ENCODE results near the gene NOSTRIN.

Gene NOSTRIN

DNA sequence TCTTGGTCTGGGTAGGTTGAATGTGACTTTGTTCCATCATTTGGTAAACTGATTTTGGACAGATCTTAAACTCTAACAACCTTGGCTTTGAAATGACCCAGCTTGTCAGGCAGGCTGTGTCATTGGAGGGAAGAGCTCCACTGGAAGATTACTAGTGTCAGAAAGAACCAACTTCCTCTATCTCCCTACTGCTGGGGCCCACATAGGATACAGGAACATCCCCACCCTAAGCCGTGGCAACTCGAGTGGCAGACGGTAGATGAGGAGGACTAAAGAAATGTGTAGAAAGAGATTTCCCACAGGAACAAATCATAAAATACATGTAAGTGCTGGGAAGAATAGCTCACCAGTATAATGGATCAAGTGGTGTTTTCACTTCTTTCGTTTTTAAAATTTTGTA, 94.3 kb downstream of the NOSTRIN start:
- Histone ChIP-seq H3K4me3 (ENCODE audit: low read depth, low read length) (no peak overlapping the region), H3K9me3 (ENCODE audit: control insufficient read depth, insufficient read depth, low read depth, low read length) (no peaks in the 10 kb centered on the region), H3K4me1 (ENCODE audit: control insufficient read depth, insufficient read depth, low read length) (no peaks in the 10 kb centered on the region), H3K27ac (ENCODE audit: extremely low read depth, low read depth, low read length) (no peak overlapping the region), H3K36me3 (ENCODE audit: control insufficient read depth in 2 of 2, insufficient read depth in 1 of 2, low read length in 2 of 2) (no peaks in the 10 kb centered on the region)
- ChIA-PET CTCF (no interaction called here), POLR2A (no interaction called here)
- TF ChIP-seq, protein P1, sequence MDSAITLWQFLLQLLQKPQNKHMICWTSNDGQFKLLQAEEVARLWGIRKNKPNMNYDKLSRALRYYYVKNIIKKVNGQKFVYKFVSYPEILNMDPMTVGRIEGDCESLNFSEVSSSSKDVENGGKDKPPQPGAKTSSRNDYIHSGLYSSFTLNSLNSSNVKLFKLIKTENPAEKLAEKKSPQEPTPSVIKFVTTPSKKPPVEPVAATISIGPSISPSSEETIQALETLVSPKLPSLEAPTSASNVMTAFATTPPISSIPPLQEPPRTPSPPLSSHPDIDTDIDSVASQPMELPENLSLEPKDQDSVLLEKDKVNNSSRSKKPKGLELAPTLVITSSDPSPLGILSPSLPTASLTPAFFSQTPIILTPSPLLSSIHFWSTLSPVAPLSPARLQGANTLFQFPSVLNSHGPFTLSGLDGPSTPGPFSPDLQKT (IDR thresholded peaks at IDR 0.05; ENCODE audit: borderline replicate concordance, low read depth, low read length) = no peak

DNA sequence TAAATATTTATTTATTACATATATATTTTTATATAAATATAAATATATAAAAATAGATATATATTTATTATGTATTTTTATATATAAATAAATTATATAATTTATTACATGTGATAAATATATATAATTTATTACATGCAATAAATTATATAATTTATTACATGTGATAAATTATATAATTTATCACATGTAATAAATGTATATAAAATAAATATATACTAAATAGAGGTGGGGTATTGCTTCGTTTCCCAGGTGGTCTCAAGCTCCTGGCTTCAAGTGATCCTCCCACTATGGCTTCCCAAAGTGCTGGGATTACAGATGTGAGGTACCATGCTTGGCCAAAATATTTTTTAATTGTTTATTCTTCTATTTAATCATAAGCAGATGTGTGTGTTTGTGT, 95.0 kb downstream of the NOSTRIN start:
- no peaks in the 10 kb centered on the region for H3K36me3 ChIP-seq (ENCODE audit: control insufficient read depth in 2 of 2, insufficient read depth in 1 of 2, low read length in 2 of 2)
- H3K9me3 ChIP-seq (ENCODE audit: control insufficient read depth, insufficient read depth, low read depth, low read length) = no peaks in the 10 kb centered on the region
- H3K4me1 ChIP-seq (ENCODE audit: control insufficient read depth, insufficient read depth, low read length) = no peaks in the 10 kb centered on the region
- CTCF ChIA-PET = no interaction called here
- POLR2A ChIA-PET = no interaction called here
- H3K27ac ChIP-seq (ENCODE audit: extremely low read depth, low read depth, low read length) = no peak overlapping the region
- no peak for TF ChIP-seq ZNF146 (tag by site-specific recombination; IDR thresholded peaks at IDR 0.05)
- no peak for TF ChIP-seq KLF8 (tag by site-specific recombination; IDR thresholded peaks at IDR 0.05)
- no peak for TF ChIP-seq ZNF626 (tag by site-specific recombination; IDR thresholded peaks at IDR 0.05)
- no peak for TF ChIP-seq ZNF274 (IDR thresholded peaks at IDR 0.05; ENCODE audit: low read length)
- TF ChIP-seq ZNF274 (tag by site-specific recombination; IDR thresholded peaks at IDR 0.05; ENCODE audit: borderline replicate concordance) = no peak
- TF ChIP-seq ZNF521 (tag by site-specific recombination; IDR thresholded peaks at IDR 0.05) = no peak
- TF ChIP-seq ZNF639 (tag by site-specific recombination; IDR thresholded peaks at IDR 0.05) = no peak
- no peak for TF ChIP-seq ZNF175 (tag by site-specific recombination; IDR thresholded peaks at IDR 0.05)
- TF ChIP-seq ZNF670 (tag by site-specific recombination; IDR thresholded peaks at IDR 0.05; ENCODE audit: low read depth) = no peak
- TF ChIP-seq ZNF701 (tag by site-specific recombination; IDR thresholded peaks at IDR 0.05) = no peak
- TF ChIP-seq ZFP3 (tag by site-specific recombination; IDR thresholded peaks at IDR 0.05; ENCODE audit: low read depth) = no peak
- no peak for TF ChIP-seq ZBTB20 (tag by site-specific recombination; IDR thresholded peaks at IDR 0.05)
- TF ChIP-seq MZF1 (tag by site-specific recombination; IDR thresholded peaks at IDR 0.05; ENCODE audit: borderline replicate concordance) = no peak
- TF ChIP-seq FEZF1 (tag by site-specific recombination; IDR thresholded peaks at IDR 0.05) = no peak
- TF ChIP-seq ZBTB48 (tag by site-specific recombination; IDR thresholded peaks at IDR 0.05) = no peak
- H3K4me3 ChIP-seq (ENCODE audit: low read depth, low read length) = no peak overlapping the region

DNA sequence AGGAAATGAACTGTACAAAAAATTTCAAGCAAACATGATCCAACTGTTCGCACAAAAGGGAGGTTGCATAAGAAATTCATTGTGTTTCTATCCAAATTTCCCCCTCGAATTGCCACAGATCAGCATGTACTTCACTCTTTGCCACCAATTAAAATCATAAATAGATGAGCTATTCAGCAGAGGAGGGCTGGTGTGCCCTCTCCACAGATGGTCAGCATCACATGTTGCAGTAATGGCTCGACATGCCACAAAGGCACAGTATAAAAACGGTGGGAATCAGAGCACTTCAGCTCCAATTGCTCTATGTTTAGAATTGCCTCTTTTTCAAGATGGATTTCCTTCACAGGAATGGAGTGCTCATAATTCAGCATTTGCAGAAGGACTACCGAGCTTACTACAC, 98.6 kb downstream of the NOSTRIN start, which contains the start of gene G6PC2:
Gene G6PC2 (plus strand): TSS at position 289 of the 400 bp plus-strand sequence. CDS start 41 bp downstream, at position 330.
- Histone ChIP-seq H3K9me3 (ENCODE audit: control insufficient read depth, insufficient read depth, low read depth, low read length) (no peaks in the 10 kb centered on the region), H3K4me3 (ENCODE audit: low read depth, low read length) (no peak within 1 kb of the TSS), H3K27ac (ENCODE audit: extremely low read depth, low read depth, low read length) (no peak within 1 kb of the TSS), H3K4me1 (ENCODE audit: control insufficient read depth, insufficient read depth, low read length) (no peaks in the 10 kb centered on the region), H3K36me3 (ENCODE audit: control insufficient read depth in 2 of 2, insufficient read depth in 1 of 2, low read length in 2 of 2) (no peaks in the 10 kb centered on the region)
- POLR2A ChIA-PET = no interaction called here
- CTCF ChIA-PET = no interaction called here
- TF ChIP-seq ZBTB8A (tag by site-specific recombination; IDR thresholded peaks at IDR 0.05) (no peak), ZNF521 (tag by site-specific recombination; IDR thresholded peaks at IDR 0.05) (no peak), YY2 (tag by site-specific recombination; IDR thresholded peaks at IDR 0.05) (no peak), ZNF324 (tag by site-specific recombination; IDR thresholded peaks at IDR 0.05) (no peak), ZNF175 (tag by site-specific recombination; IDR thresholded peaks at IDR 0.05) (no peak), ZNF624 (tag by site-specific recombination; IDR thresholded peaks at IDR 0.05) (no peak), KLF9 (tag by site-specific recombination; IDR thresholded peaks at IDR 0.05; ENCODE audit: low read depth) (no peak), ZNF426 (tag by site-specific recombination; IDR thresholded peaks at IDR 0.05) (no peak), ZNF768 (tag by site-specific recombination; IDR thresholded peaks at IDR 0.05) (no peak)
- TF ChIP-seq, protein P2, sequence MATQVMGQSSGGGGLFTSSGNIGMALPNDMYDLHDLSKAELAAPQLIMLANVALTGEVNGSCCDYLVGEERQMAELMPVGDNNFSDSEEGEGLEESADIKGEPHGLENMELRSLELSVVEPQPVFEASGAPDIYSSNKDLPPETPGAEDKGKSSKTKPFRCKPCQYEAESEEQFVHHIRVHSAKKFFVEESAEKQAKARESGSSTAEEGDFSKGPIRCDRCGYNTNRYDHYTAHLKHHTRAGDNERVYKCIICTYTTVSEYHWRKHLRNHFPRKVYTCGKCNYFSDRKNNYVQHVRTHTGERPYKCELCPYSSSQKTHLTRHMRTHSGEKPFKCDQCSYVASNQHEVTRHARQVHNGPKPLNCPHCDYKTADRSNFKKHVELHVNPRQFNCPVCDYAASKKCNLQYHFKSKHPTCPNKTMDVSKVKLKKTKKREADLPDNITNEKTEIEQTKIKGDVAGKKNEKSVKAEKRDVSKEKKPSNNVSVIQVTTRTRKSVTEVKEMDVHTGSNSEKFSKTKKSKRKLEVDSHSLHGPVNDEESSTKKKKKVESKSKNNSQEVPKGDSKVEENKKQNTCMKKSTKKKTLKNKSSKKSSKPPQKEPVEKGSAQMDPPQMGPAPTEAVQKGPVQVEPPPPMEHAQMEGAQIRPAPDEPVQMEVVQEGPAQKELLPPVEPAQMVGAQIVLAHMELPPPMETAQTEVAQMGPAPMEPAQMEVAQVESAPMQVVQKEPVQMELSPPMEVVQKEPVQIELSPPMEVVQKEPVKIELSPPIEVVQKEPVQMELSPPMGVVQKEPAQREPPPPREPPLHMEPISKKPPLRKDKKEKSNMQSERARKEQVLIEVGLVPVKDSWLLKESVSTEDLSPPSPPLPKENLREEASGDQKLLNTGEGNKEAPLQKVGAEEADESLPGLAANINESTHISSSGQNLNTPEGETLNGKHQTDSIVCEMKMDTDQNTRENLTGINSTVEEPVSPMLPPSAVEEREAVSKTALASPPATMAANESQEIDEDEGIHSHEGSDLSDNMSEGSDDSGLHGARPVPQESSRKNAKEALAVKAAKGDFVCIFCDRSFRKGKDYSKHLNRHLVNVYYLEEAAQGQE (tag by site-specific recombination; IDR thresholded peaks at IDR 0.05) = no peak
- TF ChIP-seq, protein P3, sequence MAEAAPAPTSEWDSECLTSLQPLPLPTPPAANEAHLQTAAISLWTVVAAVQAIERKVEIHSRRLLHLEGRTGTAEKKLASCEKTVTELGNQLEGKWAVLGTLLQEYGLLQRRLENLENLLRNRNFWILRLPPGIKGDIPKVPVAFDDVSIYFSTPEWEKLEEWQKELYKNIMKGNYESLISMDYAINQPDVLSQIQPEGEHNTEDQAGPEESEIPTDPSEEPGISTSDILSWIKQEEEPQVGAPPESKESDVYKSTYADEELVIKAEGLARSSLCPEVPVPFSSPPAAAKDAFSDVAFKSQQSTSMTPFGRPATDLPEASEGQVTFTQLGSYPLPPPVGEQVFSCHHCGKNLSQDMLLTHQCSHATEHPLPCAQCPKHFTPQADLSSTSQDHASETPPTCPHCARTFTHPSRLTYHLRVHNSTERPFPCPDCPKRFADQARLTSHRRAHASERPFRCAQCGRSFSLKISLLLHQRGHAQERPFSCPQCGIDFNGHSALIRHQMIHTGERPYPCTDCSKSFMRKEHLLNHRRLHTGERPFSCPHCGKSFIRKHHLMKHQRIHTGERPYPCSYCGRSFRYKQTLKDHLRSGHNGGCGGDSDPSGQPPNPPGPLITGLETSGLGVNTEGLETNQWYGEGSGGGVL (tag by site-specific recombination; IDR thresholded peaks at IDR 0.05) = no peak
- TF ChIP-seq, protein P1 (IDR thresholded peaks at IDR 0.05; ENCODE audit: borderline replicate concordance, low read depth, low read length) = no peak

Measured in HEK293 (cell line).